Kasumi-1 (cell line): Measurements from ENCODE around the gene SHLD2.
"Not testable (repeated sequence)": the region's sequence is repeated elsewhere in the genome, so short reads cannot be mapped to it uniquely, and the experiment has no call there.

ENCODE experiments used
- DNase-seq, 2 experiments: peaks; one replicate each; lab custom pipeline; 2025; lab: John Stamatoyannopoulos, UW

Gene SHLD2

GRCh38 chr10:87216120-87216519, 121.1 kb downstream of the SHLD2 start:
- peak; percentile 13 to 17 for DNase-seq

- DNase-seq: not testable (repeated sequence)
Observed at GRCh38 chr10:87219370-87219769, 124.4 kb downstream of the SHLD2 start.

- not testable (repeated sequence) for DNase-seq
Observed at GRCh38 chr10:87222789-87223188, 127.8 kb downstream of the SHLD2 start.

GRCh38 chr10:87225148-87225547, 130.1 kb downstream of the SHLD2 start, which contains the start of gene NUTM2A:
TSS of gene NUTM2A (plus strand) at chr10:87225448. CDS start at chr10:87225831, 383 bp downstream.
- DNase-seq: not testable (repeated sequence)

- not testable (repeated sequence) for DNase-seq
Observed at GRCh38 chr10:87228247-87228646, 133.2 kb downstream of the SHLD2 start.

- DNase-seq: not testable (repeated sequence)
Observed at GRCh38 chr10:87229211-87229610, 134.2 kb downstream of the SHLD2 start.

- DNase-seq: not testable (repeated sequence)
Observed at GRCh38 chr10:87234854-87235253, 139.8 kb downstream of the SHLD2 start.

GRCh38 chr10:87237244-87237643, 142.2 kb downstream of the SHLD2 start:
- DNase-seq: not testable (repeated sequence)

GRCh38 chr10:87239346-87239808, 144.4 kb downstream of the SHLD2 start:
- DNase-seq: not testable (repeated sequence)
